TTC549 (cell line): ENCODE results near the gene VIM.
"Not testable (repeated sequence)": the region's sequence is repeated elsewhere in the genome, so short reads cannot be mapped to it uniquely, and the experiment has no call there.

Experiments
- FAIRE-seq: peaks from 2 replicates; lab custom pipeline; 2012; peaks lifted over from hg19 to GRCh38; lab: Jason Lieb, UNC

The VIM gene

DNA sequence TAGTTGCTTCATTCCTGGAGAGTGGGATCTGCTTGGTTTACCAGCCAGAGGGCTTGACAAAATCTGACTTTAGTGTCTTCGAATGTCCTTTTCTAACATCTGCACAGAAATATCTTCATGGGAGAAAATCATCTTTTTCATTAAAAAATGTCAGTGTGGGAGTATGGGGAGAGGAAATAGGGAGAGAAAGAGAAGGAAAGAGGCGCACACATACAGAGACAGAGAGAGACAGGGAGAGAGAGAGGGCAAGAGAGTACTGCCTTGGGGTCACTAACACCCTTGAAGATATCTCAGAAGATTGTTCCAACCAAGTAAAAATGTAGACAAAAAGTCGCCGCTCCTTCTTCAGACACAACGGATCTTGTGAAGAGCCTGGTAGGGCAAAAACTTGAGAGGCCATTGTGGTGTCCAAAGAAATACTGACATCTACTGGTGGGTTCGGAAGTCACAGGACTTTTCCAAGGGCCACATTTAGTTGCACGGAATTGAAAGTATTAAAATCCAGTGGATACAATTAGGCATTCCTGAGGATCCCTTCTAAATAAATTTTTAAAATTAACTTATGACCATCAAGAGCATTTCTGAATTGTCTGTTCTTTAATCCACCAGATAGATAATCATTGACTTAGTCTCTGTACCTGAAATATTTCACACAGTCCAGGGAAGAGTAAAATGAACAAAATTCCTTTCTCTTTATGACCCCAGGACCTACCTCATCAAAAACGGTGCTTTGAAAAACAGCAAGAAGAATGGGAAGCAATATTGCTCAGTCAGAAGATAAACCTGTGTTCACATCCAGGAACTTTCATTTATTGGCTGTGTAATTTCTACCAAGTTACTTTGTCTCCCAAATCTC, 29.7 kb downstream of the VIM start:
- FAIRE-seq = peak; percentile 98

DNA sequence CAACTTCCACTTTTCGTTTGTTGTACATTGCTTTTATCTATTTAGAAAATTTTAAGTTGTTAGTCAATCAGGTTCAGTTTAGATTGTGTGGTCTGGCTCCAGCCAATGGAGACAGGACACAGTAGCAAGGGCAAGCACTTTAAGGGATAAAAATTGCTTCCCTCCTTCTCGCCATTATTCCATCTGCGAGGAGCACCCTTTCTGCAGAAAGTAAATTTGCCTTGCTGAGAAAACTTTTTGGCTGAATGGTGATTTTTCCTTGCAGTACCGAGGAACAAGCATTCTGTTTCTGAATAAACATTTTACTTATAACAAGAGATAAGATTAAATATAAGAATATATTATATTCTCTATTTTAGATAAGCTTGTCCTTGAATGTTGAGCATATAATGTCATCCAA, 34.5 kb downstream of the VIM start:
- no peak for FAIRE-seq

DNA sequence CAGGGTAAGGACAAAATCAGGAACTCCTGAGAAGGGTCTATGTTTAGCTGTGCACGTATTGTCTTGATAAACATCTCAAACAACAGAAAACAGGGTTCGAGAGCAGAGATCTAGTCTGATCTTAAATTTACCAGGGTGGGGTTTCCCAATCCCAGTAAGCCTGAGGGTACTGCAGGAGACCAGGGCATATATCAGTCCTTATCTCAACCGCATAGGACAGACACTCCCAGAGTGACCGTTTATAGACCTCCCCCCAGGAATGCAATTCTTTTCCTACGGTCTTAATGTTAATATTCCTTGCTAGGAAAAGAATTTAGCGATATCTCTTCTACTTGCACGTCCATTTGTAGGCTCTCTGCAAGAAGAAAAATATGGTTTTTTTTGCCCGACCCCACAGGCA, 35.5 kb downstream of the VIM start:
- FAIRE-seq = no peak

DNA sequence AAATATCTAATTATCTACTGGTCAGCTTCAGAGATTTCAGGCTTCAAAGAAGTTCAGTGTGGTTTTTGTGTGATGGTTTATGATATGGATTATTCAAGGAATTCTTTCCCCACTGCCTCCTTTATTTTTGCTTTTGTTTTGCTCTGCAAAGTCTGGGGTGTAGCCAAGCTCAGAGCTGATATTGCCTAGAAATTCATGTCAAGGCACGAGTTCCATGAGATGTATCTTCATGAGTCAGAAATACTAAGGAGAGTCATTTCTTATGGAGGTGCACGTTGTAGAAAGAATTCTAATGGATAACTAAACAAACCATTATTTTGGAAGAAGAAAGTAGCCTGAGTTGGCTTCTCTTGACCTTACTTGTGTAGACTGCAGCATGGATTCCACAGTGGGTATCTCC, 37.4 kb downstream of the VIM start:
- FAIRE-seq = no peak

DNA sequence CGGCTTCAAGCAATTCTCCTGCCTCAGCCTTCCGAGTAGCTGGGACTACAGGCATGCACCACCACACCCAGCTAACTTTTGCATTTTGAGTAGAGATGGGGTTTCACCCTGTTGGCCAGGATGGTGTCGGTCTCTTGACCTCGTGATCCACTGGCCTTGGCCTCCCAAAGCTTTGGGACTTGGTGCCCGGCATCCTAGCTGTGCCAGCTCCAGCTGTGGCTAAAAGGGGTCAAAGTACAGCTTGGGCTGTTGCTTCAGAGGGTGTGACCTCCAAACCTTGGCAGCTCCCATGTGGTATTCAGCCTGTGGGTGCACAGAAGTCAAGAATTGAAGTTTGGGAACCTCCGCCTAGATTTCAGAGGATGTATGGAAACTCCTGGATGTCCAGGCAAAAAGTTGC, 38.5 kb downstream of the VIM start:
- not testable (repeated sequence) for FAIRE-seq

DNA sequence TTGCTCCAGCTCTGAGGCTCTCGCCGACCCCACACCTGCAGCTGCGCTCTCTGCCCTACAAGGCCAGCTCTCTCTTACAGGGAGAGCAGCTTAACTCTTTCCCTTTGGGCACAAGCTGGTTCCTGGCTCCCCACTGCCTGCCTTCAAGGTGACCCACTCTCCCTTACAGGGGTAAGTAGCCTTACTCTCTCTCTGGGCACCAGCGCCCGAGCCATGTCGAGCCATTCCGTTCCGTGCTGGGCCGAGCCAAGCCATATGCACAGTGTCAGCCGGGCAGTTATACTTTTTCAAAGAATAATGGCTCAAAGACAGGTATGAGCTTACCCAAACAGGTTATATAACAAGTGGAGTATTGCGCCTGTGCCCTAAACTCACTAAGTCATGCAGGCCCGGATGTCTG, 44.6 kb downstream of the VIM start:
- FAIRE-seq = no peak

DNA sequence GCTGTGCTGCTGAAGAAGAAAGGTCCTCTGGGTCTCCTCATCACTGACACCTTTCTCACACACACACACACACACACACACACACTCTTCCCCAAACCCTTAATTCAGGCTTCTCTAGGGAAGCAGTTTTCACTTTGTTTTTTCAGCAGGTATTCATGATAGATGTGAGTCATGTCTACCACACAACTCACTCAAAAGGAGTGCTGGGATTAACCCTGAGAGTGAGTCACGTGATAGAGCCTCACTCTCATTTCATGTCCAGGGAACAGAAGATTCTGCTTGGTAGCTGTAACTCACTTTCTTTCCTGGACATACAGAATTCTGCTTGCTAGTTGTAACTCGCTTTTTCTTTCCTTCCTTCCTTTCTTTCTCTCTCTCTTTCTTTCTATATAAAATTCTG, 45.4 kb downstream of the VIM start:
- no peak for FAIRE-seq

DNA sequence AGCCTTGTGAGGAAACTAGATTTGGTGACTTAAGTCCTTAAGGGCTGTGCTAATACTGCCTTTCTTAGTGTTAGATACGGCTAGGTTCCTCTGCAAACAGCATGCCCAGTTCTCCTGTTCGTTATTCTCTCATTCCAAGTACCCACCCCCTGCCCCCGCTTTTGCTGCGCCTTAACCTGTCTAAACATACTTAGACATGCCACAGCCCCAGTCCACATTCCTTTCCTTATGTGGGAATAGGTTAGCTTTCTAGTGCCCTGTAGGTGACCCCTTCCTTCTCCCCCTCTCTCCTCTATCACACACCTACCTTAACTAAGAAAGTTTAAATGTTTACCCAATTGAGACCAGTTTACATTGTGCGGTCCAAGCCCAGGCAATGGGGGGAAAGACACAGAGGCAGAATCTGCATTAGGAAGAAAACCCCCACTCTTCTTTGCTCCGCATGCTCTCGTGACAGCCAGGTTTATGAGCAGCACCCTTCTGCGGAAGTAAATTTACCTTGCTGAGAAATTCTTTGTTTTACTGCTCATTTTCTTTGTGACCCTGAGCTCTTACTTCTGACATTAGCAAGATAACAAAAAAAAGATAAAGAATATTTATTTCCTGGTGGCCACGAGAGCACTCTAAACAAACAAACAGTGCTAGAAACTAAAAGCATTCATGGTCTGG, 48.8 kb downstream of the VIM start:
- no peak for FAIRE-seq

DNA sequence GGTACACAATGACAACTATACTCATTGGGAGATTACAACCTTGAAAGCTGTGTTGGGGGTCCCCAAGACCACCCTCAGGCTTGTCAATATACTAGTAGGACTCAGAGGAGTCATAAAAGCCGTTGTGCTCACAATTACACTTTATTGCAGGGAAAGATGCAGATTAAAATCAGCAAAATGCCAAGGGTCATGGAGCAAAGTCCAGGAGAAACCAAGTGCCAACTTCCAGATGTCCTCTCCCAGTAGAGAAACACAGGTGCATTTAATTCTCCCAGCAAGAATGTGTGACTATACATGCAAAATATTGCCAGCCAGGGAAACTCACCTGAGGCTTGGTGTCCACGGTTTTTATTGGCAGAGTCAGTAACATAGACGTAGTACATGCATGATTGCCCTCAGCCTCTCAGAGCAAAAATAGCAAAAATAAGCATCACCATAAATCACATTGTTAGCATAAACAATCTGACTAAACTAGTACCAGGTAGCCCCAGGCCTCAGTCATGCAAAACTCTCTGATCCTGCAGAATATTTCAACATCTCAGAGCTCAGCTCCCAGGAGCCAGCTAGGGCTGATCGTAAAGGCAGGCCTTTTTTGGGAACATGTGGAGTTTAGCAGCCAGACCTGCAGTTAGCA, 50.7 kb downstream of the VIM start:
- FAIRE-seq = no peak

DNA sequence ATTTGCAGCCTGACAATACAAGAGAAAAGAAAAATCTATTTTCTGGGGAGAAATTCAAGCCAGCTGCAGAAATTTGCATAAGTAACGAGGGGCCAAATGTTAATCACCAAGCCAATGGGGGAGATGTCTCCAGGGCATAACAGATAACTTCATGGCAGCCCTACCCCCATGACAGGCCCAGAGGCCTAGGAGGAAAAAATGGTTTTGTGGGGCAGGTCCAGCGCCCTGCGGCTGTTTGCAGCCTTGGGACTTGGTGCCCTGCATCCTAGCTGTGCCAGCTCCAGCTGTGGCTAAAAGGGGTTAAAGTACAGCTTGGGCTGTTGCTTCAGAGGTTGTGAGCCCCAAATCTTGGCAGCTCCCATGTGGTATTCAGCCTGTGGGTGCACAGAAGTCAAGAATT, 54.3 kb downstream of the VIM start:
- FAIRE-seq = no peak

DNA sequence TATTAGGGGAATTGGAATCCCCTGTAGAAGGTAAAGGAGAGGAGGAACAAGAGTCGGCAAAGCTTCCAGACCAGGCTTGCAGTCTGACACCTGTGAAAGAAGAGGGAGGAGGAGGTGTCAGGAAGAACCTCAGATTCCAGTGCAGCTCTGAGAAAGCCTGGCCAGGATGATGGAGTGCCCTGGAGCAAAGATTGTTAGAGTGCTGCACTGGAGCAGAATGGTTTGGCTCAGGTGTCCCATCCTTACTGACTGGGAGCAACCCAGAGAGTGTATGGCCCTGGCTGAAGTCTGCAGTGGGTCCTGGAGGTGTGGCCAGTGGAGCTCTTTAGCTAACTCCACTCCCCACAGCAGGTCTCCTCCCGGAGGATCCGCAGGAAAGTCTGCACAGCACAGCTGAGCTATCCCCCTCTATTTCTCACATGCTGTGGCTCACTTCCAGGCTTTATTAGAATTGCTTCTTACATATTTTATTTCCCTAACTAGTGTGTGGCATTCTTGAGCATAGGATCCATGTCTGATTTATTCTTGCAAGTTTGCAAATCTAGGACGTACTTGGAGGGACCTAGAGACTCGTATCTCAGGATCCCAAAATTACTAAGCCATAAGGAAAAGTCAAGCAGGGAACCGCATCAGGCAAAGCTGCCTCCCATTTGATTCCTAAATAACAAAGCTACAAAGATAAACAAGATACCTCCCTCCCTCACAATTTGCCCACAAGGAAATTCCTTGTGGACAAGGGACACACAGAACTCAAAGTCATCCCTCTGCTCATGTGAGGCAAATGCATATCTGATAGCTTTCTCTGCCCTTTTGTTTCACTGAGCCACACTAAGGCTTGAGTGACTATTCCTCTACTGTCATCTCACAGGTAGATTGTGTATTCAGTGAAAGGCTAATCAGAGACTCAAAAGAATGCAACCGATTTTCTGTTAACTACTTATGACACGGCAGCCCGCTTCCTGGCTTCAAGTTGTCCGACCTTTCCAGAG, 58.8 kb downstream of the VIM start:
- no peak for FAIRE-seq
